Adipose tissue (tissue), 3 donors: ENCODE results near the gene C1orf198. TPM values are rescaled to one million over a fixed set of nuclear protein-coding genes. Genes with fewer than 3 reads are reported as not detected.

Source experiments
- H3K27ac ChIP-seq: one replicate; pipeline ENCODE4 v1.5.1; 2013; ENCODE audit warnings: low read depth, low read length
- WGBS, 3 donors: extraction: QIAGEN DNeasy Blood & Tissue Kit; methylation state at CpG; one replicate each; pipeline ENCODE4 v1.1.7; 2013; 5-methylcytosine and 5-hydroxymethylcytosine counted together
- polyA plus RNA-seq, 3 donors: library from polyadenylated mRNA; stranded (reverse); fragments of 200-250 nt; gene quantifications; one replicate each; pipeline ENCODE4 v1.2.3, GENCODE V29; 2013
- donor health status: healthy with polysubstance abuse.
- donor health status: Bipolar disorder and iron deficiency.
- donor health status: healthy.

Gene C1orf198
- polyA plus RNA-seq, 3 donors = 11.8 to 19.2 (median 15.0) TPM

- 50 to 60% (median 56%) methylated on average over 9 of the region's 9 CpGs for WGBS, 3 donors
- H3K27ac ChIP-seq = no peak overlapping the region
Measured at GRCh38 chr1:230866171-230867070, 1.9 kb downstream of the C1orf198 start.

GRCh38 chr1:230865062-230865817 lies 3.1 kb downstream of the C1orf198 start:
- H3K27ac ChIP-seq = no peak overlapping the region
- WGBS, 3 donors = 82 to 88% (median 85%) methylated on average over 8 of the region's 8 CpGs

- 60 to 81% (median 64%) methylated on average over 9 of the region's 9 CpGs for WGBS, 3 donors
- no peak overlapping the region for H3K27ac ChIP-seq
Measured at GRCh38 chr1:230864441-230864840, 3.9 kb downstream of the C1orf198 start.

GRCh38 chr1:230863449-230863848 lies 4.9 kb downstream of the C1orf198 start:
- no peak overlapping the region for H3K27ac ChIP-seq
- WGBS, 3 donors = 35 to 55% (median 51%) methylated on average over 6 of the region's 6 CpGs

- H3K27ac ChIP-seq = no peak overlapping the region
- WGBS, 3 donors = 83 to 89% (median 85%) methylated on average over 4 of the region's 4 CpGs
Measured at GRCh38 chr1:230861970-230862595, 6.2 kb downstream of the C1orf198 start.

- H3K27ac ChIP-seq = no peak overlapping the region
- WGBS, 3 donors = 92 to 98% (median 94%) methylated on average over 13 of the region's 13 CpGs
Measured at GRCh38 chr1:230861489-230861888, 6.8 kb downstream of the C1orf198 start.

GRCh38 chr1:230860617-230861384 lies 7.5 kb downstream of the C1orf198 start:
- 84 to 93% (median 87%) methylated on average over 9 of the region's 9 CpGs for WGBS, 3 donors
- no peak overlapping the region for H3K27ac ChIP-seq

- H3K27ac ChIP-seq = no peak overlapping the region
- WGBS, 3 donors = 68 to 81% (median 77%) methylated on average over 12 of the region's 12 CpGs
Measured at GRCh38 chr1:230858918-230859729, 9.2 kb downstream of the C1orf198 start.

GRCh38 chr1:230858236-230858820 lies 10.0 kb downstream of the C1orf198 start:
- no peak overlapping the region for H3K27ac ChIP-seq
- WGBS, 3 donors = 78 to 88% (median 87%) methylated on average over 7 of the region's 7 CpGs

GRCh38 chr1:230857822-230858221 lies 10.5 kb downstream of the C1orf198 start:
- H3K27ac ChIP-seq = no peak overlapping the region
- WGBS, 3 donors = 48 to 71% (median 66%) methylated on average over 1 of the region's 1 CpG

- 90 to 96% (median 95%) methylated on average over 13 of the region's 13 CpGs for WGBS, 3 donors
- no peak overlapping the region for H3K27ac ChIP-seq
Measured at GRCh38 chr1:230857077-230857476, 11.2 kb downstream of the C1orf198 start.

- no peak overlapping the region for H3K27ac ChIP-seq
- 83 to 87% (median 86%) methylated on average over 4 of the region's 4 CpGs for WGBS, 3 donors
Measured at GRCh38 chr1:230855886-230856285, 12.4 kb downstream of the C1orf198 start.

- WGBS, 3 donors = 85 to 94% (median 89%) methylated on average over 7 of the region's 7 CpGs
- H3K27ac ChIP-seq = no peak overlapping the region
Measured at GRCh38 chr1:230854423-230854822, 13.9 kb downstream of the C1orf198 start.

- H3K27ac ChIP-seq = no peak overlapping the region
- 93 to 97% (median 94%) methylated on average over 3 of the region's 3 CpGs for WGBS, 3 donors
Measured at GRCh38 chr1:230853731-230854130, 14.6 kb downstream of the C1orf198 start.

GRCh38 chr1:230852959-230853358 lies 15.4 kb downstream of the C1orf198 start:
- H3K27ac ChIP-seq = no peak overlapping the region
- 85 to 98% (median 92%) methylated on average over 8 of the region's 8 CpGs for WGBS, 3 donors

- 65 to 83% (median 69%) methylated on average over 5 of the region's 5 CpGs for WGBS, 3 donors
- H3K27ac ChIP-seq = peak overlapping the region; percentile 11
Measured at GRCh38 chr1:230851291-230851691, 17.0 kb downstream of the C1orf198 start.

GRCh38 chr1:230850547-230850946 lies 17.8 kb downstream of the C1orf198 start:
- H3K27ac ChIP-seq = no peak overlapping the region
- whole genome bisulfite sequencing, 3 donors = 87 to 98% (median 98%) methylated on average over 8 of the region's 8 CpGs
